Gastroesophageal sphincter (tissue), 3 donors: ENCODE measurements around the gene SYNE4.

ENCODE experiments used
- CTCF ChIP-seq, 4 experiments: fragments of 200-600 bp in 2 of 4; fragments of 450-650 bp in 2 of 4; sonication (generic) in 1 of 4; IDR thresholded peaks; one replicate each; pipeline ENCODE4 v1.5.1; 2017 to 2019; ENCODE audit warnings: antibody characterized with exemption in 4 of 4, mild to moderate bottlenecking in 2 of 4, moderate library complexity in 2 of 4
- EP300 ChIP-seq: sonication (generic); formaldehyde crosslinking; IDR thresholded peaks from one replicate; pipeline ENCODE4 v1.6.1; 2017; ENCODE audit warnings: antibody characterized with exemption, mild to moderate bottlenecking
- POLR2A ChIP-seq, 2 donors: fragments of 450-650 bp; IDR thresholded peaks; one replicate each; pipeline ENCODE4 v1.6.1; 2017; ENCODE audit warnings: antibody characterized with exemption in 2 of 2, mild to moderate bottlenecking in 2 of 2, moderate library complexity in 1 of 2
- POLR2AphosphoS5 ChIP-seq: sonication (generic); formaldehyde crosslinking; IDR thresholded peaks from one replicate; pipeline ENCODE4 v1.6.1; 2017; ENCODE audit warnings: antibody characterized with exemption

GRCh38 chr19:35996777-35997176 is 11.8 kb downstream of the SYNE4 start:
- TF ChIP-seq EP300 (no peak), CTCF (IDR thresholded peaks at IDR 0.05) (no peak), POLR2A (IDR thresholded peaks at IDR 0.05) (no peak), POLR2AphosphoS5 (no peak)
